ENCODE measurements around the gene PRDM13. TPM values are rescaled to one million over a fixed set of nuclear protein-coding genes. Genes with fewer than 3 reads are reported as not detected.
"Not testable (repeated sequence)": the region's sequence is repeated elsewhere in the genome, so short reads cannot be mapped to it uniquely, and the experiment has no call there.

Gene PRDM13
- total and polyA plus RNA-seq, 2 experiments from 2014 or later = 0.08 to 0.10 TPM

DNA sequence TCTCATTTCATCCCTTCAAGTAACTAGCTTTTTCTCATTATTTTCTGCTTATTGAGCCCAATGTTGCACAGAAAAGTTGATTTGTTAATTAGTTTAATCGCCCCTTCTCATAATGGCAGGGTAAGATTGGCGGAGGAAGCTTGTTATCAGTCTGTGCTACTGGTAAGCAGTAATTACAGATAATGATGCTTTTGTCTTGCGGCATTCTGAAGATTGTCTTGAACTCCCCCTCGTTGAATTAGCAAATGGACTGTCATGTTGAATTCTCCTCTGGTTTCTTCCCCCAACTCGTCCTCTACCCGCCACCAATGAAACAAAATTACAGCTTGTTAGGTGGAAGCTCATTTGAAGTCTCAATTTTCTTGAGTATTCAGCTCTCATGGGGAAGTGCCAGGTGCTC is 39.4 kb downstream of the PRDM13 start (continued):
- TF ChIP-seq, protein P1, sequence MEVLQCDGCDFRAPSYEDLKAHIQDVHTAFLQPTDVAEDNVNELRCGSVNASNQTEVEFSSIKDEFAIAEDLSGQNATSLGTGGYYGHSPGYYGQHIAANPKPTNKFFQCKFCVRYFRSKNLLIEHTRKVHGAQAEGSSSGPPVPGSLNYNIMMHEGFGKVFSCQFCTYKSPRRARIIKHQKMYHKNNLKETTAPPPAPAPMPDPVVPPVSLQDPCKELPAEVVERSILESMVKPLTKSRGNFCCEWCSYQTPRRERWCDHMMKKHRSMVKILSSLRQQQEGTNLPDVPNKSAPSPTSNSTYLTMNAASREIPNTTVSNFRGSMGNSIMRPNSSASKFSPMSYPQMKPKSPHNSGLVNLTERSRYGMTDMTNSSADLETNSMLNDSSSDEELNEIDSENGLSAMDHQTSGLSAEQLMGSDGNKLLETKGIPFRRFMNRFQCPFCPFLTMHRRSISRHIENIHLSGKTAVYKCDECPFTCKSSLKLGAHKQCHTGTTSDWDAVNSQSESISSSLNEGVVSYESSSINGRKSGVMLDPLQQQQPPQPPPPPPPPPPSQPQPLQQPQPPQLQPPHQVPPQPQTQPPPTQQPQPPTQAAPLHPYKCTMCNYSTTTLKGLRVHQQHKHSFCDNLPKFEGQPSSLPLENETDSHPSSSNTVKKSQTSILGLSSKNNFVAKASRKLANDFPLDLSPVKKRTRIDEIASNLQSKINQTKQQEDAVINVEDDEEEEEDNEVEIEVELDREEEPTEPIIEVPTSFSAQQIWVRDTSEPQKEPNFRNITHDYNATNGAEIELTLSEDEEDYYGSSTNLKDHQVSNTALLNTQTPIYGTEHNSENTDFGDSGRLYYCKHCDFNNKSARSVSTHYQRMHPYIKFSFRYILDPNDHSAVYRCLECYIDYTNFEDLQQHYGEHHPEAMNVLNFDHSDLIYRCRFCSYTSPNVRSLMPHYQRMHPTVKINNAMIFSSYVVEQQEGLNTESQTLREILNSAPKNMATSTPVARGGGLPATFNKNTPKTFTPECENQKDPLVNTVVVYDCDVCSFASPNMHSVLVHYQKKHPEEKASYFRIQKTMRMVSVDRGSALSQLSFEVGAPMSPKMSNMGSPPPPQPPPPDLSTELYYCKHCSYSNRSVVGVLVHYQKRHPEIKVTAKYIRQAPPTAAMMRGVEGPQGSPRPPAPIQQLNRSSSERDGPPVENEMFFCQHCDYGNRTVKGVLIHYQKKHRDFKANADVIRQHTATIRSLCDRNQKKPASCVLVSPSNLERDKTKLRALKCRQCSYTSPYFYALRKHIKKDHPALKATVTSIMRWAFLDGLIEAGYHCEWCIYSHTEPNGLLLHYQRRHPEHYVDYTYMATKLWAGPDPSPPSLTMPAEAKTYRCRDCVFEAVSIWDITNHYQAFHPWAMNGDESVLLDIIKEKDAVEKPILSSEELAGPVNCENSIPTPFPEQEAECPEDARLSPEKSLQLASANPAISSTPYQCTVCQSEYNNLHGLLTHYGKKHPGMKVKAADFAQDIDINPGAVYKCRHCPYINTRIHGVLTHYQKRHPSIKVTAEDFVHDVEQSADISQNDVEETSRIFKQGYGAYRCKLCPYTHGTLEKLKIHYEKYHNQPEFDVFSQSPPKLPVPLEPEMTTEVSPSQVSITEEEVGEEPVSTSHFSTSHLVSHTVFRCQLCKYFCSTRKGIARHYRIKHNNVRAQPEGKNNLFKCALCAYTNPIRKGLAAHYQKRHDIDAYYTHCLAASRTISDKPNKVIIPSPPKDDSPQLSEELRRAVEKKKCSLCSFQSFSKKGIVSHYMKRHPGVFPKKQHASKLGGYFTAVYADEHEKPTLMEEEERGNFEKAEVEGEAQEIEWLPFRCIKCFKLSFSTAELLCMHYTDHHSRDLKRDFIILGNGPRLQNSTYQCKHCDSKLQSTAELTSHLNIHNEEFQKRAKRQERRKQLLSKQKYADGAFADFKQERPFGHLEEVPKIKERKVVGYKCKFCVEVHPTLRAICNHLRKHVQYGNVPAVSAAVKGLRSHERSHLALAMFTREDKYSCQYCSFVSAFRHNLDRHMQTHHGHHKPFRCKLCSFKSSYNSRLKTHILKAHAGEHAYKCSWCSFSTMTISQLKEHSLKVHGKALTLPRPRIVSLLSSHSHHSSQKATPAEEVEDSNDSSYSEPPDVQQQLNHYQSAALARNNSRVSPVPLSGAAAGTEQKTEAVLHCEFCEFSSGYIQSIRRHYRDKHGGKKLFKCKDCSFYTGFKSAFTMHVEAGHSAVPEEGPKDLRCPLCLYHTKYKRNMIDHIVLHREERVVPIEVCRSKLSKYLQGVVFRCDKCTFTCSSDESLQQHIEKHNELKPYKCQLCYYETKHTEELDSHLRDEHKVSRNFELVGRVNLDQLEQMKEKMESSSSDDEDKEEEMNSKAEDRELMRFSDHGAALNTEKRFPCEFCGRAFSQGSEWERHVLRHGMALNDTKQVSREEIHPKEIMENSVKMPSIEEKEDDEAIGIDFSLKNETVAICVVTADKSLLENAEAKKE (CRISPR knock-in tag; IDR thresholded peaks at IDR 0.05) = no peak
- TF ChIP-seq, protein P2, sequence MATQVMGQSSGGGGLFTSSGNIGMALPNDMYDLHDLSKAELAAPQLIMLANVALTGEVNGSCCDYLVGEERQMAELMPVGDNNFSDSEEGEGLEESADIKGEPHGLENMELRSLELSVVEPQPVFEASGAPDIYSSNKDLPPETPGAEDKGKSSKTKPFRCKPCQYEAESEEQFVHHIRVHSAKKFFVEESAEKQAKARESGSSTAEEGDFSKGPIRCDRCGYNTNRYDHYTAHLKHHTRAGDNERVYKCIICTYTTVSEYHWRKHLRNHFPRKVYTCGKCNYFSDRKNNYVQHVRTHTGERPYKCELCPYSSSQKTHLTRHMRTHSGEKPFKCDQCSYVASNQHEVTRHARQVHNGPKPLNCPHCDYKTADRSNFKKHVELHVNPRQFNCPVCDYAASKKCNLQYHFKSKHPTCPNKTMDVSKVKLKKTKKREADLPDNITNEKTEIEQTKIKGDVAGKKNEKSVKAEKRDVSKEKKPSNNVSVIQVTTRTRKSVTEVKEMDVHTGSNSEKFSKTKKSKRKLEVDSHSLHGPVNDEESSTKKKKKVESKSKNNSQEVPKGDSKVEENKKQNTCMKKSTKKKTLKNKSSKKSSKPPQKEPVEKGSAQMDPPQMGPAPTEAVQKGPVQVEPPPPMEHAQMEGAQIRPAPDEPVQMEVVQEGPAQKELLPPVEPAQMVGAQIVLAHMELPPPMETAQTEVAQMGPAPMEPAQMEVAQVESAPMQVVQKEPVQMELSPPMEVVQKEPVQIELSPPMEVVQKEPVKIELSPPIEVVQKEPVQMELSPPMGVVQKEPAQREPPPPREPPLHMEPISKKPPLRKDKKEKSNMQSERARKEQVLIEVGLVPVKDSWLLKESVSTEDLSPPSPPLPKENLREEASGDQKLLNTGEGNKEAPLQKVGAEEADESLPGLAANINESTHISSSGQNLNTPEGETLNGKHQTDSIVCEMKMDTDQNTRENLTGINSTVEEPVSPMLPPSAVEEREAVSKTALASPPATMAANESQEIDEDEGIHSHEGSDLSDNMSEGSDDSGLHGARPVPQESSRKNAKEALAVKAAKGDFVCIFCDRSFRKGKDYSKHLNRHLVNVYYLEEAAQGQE (IDR thresholded peaks at IDR 0.05; ENCODE audit: unreplicated experiment) = no peak
- TF ChIP-seq EZH2phosphoT487 (IDR thresholded peaks at IDR 0.05; ENCODE audit: unreplicated experiment) (no peak), JUNB (IDR thresholded peaks at IDR 0.05; ENCODE audit: unreplicated experiment) (no peak)

DNA sequence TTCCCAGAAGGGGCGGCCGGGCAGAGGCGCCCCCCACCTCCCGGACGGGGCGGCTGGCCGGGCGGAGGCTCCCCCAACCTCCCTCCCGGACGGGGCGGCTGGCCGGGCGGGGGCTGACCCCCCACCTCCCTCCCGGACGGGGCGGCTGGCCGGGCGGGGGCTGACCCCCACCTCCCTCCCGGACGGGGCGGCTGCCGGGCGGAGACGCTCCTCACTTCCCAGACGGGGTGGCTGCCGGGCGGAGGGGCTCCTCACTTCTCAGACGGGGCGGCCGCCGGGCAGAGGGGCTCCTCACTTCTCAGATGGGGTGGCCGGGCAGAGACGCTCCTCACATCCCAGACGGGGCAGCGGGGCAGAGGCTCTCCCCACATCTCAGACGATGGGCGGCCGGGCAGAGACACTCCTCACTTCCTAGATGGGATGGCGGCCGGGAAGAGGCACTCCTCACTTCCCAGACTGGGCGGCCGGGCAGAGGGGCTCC is 43.5 kb downstream of the PRDM13 start:
- not testable (repeated sequence) for H3K4me2 ChIP-seq; H4K20me1 ChIP-seq (replicated peaks; ENCODE audit: insufficient read depth); H3K4me1 Mint-ChIP-seq; H3K4me1 ChIP-seq (ENCODE audit: insufficient read depth); H3K36me3 ChIP-seq (ENCODE audit: insufficient read depth); H3K27me3 Mint-ChIP-seq (ENCODE audit: insufficient read depth, low read depth, poor library complexity); H3K36me3 Mint-ChIP-seq (ENCODE audit: low read depth); H3K4me3 Mint-ChIP-seq; H3K27ac Mint-ChIP-seq; H3K9me2 ChIP-seq (ENCODE audit: insufficient read depth); H3K27me3 ChIP-seq (ENCODE audit: insufficient read depth); ATAC-seq; H2AFZ ChIP-seq; H3K27ac ChIP-seq (ENCODE audit: low read depth); DNase-seq (ENCODE audit: low spot score); H3K4me3 ChIP-seq; H3F3A ChIP-seq (replicated peaks; ENCODE audit: low read depth); H3K79me2 ChIP-seq (replicated peaks; ENCODE audit: insufficient read depth)
- peaks cover 22% of the 10 kb centered on the region for H3K9me3 Mint-ChIP-seq
